GM12892 (cell line): ENCODE data around the gene CELA2A.

Experiments used
- POLR2AphosphoS5 ChIP-seq: IDR thresholded peaks from 2 replicates; pipeline ENCODE4 v1.6.1; 2011; ENCODE audit warnings: low read depth, low read length, control low read depth
- TAF1 ChIP-seq: IDR thresholded peaks from 2 replicates; pipeline ENCODE4 v1.6.1; 2011; ENCODE audit warnings: low read depth, mild to moderate bottlenecking, control low read depth, low read length, borderline replicate concordance

- no peak for TF ChIP-seq TAF1
- TF ChIP-seq POLR2AphosphoS5: no peak
Measured at GRCh38 chr1:15422871-15423270, 33.7 kb upstream of the CELA2A start.
